Activated CD4-positive, CD25-positive, alpha-beta regulatory T cell treated with anti-CD3 and anti-CD28 coated beads, Interleukin-2, amount 50 U/mL, for 24 hours (primary cell): ENCODE data around the gene GPR52.

ENCODE experiments used
- ATAC-seq, 2 donors: fragments of 150-1000 bp; cut with Tn5 transposase; one replicate each; pipeline ENCODE4 v1.10.0; 2021; ENCODE audit warnings: mild to moderate bottlenecking in 1 of 2, moderate library complexity in 1 of 2

Gene GPR52

DNA sequence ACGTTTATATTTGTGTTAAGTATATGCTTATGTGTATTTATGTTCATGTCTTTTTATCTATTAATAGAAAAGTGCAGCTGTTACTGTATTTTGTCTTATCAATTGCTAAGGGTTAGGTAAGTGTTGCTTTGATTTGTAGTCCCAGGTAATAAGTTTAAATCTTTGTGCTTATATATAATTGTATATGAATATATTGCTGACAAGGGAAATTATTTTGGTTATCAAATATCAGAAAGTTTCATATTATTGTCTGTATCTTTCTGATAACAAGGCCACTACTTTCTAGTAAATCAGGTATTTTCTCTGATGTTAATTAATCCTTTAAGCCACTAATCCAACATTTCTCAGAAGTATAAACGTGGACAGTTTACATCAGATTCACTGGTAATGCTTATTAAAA lies 21.3 kb downstream of the GPR52 start:
- ATAC-seq: no peak

DNA sequence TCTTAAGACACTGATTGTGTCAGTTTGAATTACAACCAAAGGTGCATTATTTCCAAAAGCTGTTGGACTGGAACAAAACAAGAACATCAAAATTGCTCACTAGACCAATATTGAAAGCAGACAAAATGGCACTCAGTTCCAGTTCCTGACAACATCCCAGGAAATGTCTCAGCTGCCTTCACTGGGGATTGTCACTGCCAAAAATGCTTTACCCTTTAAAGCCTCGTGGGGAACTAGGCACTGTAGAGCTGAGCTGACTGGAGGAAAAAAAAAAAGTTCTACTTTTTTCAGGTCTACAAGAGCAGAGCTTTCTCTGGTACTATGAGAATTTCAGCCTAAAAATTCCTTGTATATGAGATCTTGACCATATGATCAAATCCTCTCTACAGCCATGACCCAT lies 21.9 kb downstream of the GPR52 start:
- ATAC-seq: no peak

DNA sequence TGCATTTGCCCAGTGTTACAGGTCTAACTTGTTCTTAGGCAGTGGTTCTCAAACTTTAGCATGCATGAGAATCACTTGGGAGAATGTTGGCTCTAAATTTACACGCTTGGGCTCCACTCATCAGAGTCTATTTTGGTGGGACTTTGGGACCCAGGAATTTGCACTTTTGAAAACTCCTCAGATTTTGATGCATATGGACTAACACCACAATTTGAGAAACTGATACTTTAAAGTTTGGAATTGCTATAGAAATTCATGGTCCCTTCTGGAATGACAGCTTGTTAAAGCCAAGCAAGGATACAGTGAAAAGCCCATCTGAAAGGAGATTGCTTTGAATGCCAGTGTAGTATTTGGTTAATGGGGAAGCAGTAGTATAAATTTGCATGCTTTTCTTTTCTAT lies 31.5 kb downstream of the GPR52 start:
- no peak for ATAC-seq

DNA sequence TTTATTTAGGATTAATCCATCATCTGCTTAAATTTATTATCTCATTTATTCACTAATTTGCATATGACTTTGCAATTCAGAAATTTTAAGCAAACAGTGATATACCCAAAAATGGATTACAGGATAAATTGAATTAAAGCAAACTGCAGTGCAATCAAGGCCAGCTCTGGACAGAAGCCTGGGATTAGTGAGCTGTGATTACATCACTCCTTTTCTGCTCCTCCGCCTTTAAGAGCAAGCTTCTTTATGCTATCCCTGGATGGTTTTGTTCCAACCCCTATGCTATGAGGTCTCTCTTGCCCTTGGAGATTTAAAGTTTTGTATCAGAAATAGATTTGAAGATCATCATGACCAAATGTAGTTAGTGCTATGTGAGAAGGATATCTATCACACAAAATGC lies 32.6 kb downstream of the GPR52 start:
- ATAC-seq: no peak

DNA sequence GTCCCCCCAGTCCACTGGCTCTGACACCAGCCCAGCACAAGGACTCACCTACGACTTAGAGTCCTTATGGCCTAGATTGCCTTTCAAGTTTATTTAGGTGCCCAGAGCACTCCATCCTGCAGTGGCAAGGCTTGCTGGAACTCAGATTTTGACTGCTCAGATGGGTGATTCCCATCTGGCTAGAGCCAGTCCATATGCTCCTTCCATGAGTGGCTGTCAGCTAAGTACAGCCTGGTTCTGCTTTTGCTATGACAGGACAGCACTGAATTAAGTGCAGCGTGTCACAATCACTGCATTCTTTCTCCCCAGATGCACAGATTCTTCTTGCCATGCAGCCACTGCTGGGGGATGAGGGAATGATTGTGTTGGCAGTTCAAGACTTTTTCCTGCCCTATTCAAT lies 43.8 kb downstream of the GPR52 start:
- ATAC-seq: no peak

DNA sequence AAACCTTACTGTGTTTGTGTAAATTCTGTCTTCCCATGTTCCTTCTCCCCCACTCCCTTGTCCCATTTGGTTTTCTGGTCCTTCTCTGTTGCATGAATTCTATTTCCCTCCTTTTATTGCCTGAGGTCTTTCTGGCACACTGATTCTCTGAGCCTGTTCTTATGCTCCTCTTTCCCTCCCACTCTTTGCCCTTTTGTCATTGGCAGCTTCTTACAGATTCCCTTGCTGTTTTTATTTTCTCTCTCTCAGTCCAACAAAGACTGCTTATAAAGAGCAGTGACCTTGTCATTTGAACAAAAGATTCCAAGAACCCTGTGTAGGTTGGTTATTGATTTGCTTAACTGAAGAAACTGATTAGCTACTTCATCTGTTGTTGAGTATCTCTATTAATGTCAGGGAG lies 49.7 kb downstream of the GPR52 start:
- no peak for ATAC-seq
